Lower lobe of right lung (tissue), 2 donors: ENCODE data around the gene F13B. TPM values are rescaled to one million over a fixed set of nuclear protein-coding genes. Genes with fewer than 3 reads are reported as not detected.

Source experiments
- ATAC-seq, 2 donors: fragments of 200-7000 bp; cut with Tn5 transposase; one replicate each; pipeline ENCODE4 v1.9.1; 2020 to 2022; ENCODE audit warnings: mild to moderate bottlenecking in 2 of 2, moderate library complexity in 2 of 2
- DNase-seq: peaks from one replicate; pipeline ENCODE4 v3.0.0-alpha.2; 2020
- H3K27ac ChIP-seq: fragments of 200-600 bp; one replicate; pipeline ENCODE4 v1.8.0; 2022
- H3K27me3 ChIP-seq: fragments of 200-600 bp; one replicate; pipeline ENCODE4 v1.8.0; 2022; ENCODE audit warnings: low read depth
- H3K36me3 ChIP-seq: fragments of 200-600 bp; one replicate; pipeline ENCODE4 v1.8.0; 2022; ENCODE audit warnings: mild to moderate bottlenecking
- H3K4me1 ChIP-seq: fragments of 200-600 bp; one replicate; pipeline ENCODE4 v1.8.0; 2022
- H3K4me3 ChIP-seq: fragments of 200-600 bp; one replicate; pipeline ENCODE4 v1.8.0; 2022; ENCODE audit warnings: mild to moderate bottlenecking
- H3K9me3 ChIP-seq: fragments of 200-600 bp; one replicate; pipeline ENCODE4 v1.8.0; 2022
- intact Hi-C: fragments of 100-400 bp; cut with DNase I; formaldehyde crosslinking; loops from one replicate; pipeline ENCODE4 v1.11.0; 2022
- total RNA-seq: library from RNA; stranded (reverse); fragmentation: NEBNext Ultra II Directional; extraction: Animal tissue kit (Norgen Biotek cat#: 25700); gene quantifications from one replicate; pipeline ENCODE4 v1.2.1, GENCODE V29; 2021
- TF ChIP-seq, protein P1 (sequence below): fragments of 200-600 bp; IDR thresholded peaks from one replicate; pipeline ENCODE4 v1.8.0; 2022; ENCODE audit warnings: antibody characterized with exemption, mild to moderate bottlenecking
- donor health status: DM: no; HTN: yes; CAD: no; lungs with severe emphysema.

Gene F13B
- total RNA-seq, 1 donor from 2014 or later: not detected

- TF ChIP-seq, protein P1, sequence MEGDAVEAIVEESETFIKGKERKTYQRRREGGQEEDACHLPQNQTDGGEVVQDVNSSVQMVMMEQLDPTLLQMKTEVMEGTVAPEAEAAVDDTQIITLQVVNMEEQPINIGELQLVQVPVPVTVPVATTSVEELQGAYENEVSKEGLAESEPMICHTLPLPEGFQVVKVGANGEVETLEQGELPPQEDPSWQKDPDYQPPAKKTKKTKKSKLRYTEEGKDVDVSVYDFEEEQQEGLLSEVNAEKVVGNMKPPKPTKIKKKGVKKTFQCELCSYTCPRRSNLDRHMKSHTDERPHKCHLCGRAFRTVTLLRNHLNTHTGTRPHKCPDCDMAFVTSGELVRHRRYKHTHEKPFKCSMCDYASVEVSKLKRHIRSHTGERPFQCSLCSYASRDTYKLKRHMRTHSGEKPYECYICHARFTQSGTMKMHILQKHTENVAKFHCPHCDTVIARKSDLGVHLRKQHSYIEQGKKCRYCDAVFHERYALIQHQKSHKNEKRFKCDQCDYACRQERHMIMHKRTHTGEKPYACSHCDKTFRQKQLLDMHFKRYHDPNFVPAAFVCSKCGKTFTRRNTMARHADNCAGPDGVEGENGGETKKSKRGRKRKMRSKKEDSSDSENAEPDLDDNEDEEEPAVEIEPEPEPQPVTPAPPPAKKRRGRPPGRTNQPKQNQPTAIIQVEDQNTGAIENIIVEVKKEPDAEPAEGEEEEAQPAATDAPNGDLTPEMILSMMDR: no peak
- DNase-seq (no peak), ATAC-seq (no peak)
- no peak overlapping the region for H3K4me3 ChIP-seq
- H3K36me3 ChIP-seq: no peaks in the 10 kb centered on the region
- H3K27me3 ChIP-seq: no peaks in the 10 kb centered on the region
- no peaks in the 10 kb centered on the region for H3K4me1 ChIP-seq
- intact Hi-C loops: no loop called here
- no peaks in the 10 kb centered on the region for H3K9me3 ChIP-seq
- no peak overlapping the region for H3K27ac ChIP-seq
Measured at GRCh38 chr1:197073978-197074377, 6.9 kb upstream of the F13B start.

DNA sequence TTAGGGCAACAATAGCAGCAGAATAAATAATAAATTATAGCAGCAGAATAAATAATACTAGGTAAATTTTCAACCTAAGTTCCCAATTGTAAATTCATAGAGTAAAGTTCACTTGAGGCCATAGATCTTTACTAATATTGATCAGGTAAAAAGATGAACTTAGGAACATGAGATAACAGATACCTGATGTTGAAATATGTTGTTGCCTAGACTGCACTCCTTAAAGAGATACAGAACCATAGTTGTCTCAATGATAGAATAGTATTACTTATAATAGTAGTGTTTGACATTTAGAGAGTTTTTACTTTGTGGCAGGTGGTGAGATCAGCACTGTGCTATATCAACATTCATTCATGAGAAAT, 378 bp upstream of the F13B start:
- no peak for DNase-seq
- Histone ChIP-seq H3K4me1 (no peaks in the 10 kb centered on the region), H3K27ac (no peak overlapping the region), H3K4me3 (no peak overlapping the region), H3K36me3 (no peaks in the 10 kb centered on the region), H3K9me3 (no peaks in the 10 kb centered on the region), H3K27me3 (no peaks in the 10 kb centered on the region)
- intact Hi-C loops: no loop called here
- TF ChIP-seq, protein P1: no peak
- ATAC-seq: no peak

GRCh38 chr1:197066277-197066676, 783 bp downstream of the F13B start:
- no peaks in the 10 kb centered on the region for H3K36me3 ChIP-seq
- intact Hi-C loops: no loop called here
- no peak overlapping the region for H3K27ac ChIP-seq
- DNase-seq (no peak), ATAC-seq (no peak)
- TF ChIP-seq, protein P1: no peak
- H3K27me3 ChIP-seq: no peaks in the 10 kb centered on the region
- H3K9me3 ChIP-seq: no peaks in the 10 kb centered on the region
- H3K4me1 ChIP-seq: no peaks in the 10 kb centered on the region
- H3K4me3 ChIP-seq: no peak overlapping the region

DNA sequence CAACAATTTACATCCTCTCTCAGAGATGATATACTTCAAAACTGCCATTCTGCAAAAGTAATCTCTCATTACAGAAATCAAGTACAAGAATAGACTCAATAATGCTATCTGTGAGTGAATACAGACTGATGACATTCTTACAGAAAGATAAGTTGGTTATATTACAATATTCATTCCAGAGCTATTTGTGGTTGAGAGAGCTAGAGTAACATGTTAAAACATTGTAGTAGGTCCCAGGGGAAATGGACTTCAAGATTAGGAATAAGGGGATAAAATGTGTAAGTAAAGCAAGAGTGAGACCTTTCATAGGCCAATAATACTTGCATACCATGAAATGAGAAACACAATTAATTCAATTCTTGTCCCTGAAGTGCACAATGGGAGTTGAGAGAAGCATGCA, 1.5 kb downstream of the F13B start:
- no peak for DNase-seq
- ATAC-seq: no peak
- TF ChIP-seq, protein P1: no peak
- intact Hi-C loops: no loop called here
- Histone ChIP-seq H3K4me1 (no peaks in the 10 kb centered on the region), H3K4me3 (no peak overlapping the region), H3K27ac (no peak overlapping the region), H3K27me3 (no peaks in the 10 kb centered on the region), H3K36me3 (no peaks in the 10 kb centered on the region), H3K9me3 (no peaks in the 10 kb centered on the region)

GRCh38 chr1:197063212-197063611, 3.8 kb downstream of the F13B start:
- Histone ChIP-seq H3K27ac (no peak overlapping the region), H3K4me1 (no peaks in the 10 kb centered on the region), H3K36me3 (no peaks in the 10 kb centered on the region), H3K9me3 (no peaks in the 10 kb centered on the region), H3K27me3 (no peaks in the 10 kb centered on the region), H3K4me3 (no peak overlapping the region)
- TF ChIP-seq, protein P1: no peak
- DNase-seq (no peak), ATAC-seq (no peak)
- intact Hi-C loops: no loop called here

DNA sequence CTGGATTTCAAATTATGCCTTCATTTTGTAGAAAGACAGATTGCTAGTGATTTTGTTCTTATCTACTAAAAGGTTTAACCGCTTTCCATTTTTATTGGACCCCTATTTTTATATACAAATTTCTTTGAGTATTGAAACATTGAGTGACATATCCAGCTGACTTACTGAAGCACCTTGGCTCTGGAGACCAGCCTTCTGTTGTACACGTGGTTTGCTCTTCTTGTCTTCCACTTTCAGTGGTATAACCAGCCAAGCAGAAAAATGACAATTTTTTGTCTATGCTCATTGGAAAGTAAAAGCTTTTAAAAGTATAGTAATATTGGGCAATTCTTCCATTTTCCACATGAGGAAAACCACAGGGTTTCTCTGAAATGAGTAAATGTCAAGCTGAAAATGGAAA, 4.4 kb downstream of the F13B start:
- ATAC-seq: no peak
- intact Hi-C loops: no loop called here
- TF ChIP-seq, protein P1: no peak
- Histone ChIP-seq H3K36me3 (no peaks in the 10 kb centered on the region), H3K27ac (no peak overlapping the region), H3K4me3 (no peak overlapping the region), H3K27me3 (no peaks in the 10 kb centered on the region), H3K4me1 (no peaks in the 10 kb centered on the region), H3K9me3 (no peaks in the 10 kb centered on the region)
- DNase-seq: no peak
